H1 (cell line): Measurements from ENCODE around the gene NR3C1. TPM values are rescaled to one million over a fixed set of nuclear protein-coding genes. Genes with fewer than 3 reads are reported as not detected.

Source experiments
- ASH2L ChIP-seq: fragments of 200-600, 300-600 bp; sonication (generic); IDR thresholded peaks from one replicate; pipeline ENCODE4 v1.7.1; 2017; ENCODE audit warnings: low read length
- CHD7 ChIP-seq: fragments of 300-600 bp; sonication (generic); IDR thresholded peaks from 2 replicates; pipeline ENCODE4 v1.7.1; 2012; ENCODE audit warnings: low read length, moderate library complexity, mild to moderate bottlenecking, inconsistent platforms; ENCODE audit not compliant: insufficient replicate concordance
- CTBP2 ChIP-seq: IDR thresholded peaks from 2 replicates; pipeline ENCODE4 v1.7.0; 2011; ENCODE audit warnings: borderline replicate concordance, mild to moderate bottlenecking, moderate library complexity, mixed read lengths, low read length; ENCODE audit not compliant: insufficient read depth, insufficient read length
- NANOG ChIP-seq: IDR thresholded peaks from 2 replicates; pipeline ENCODE4 v1.6.1; 2011; ENCODE audit warnings: low read length, low read depth, mild to moderate bottlenecking, inconsistent platforms; ENCODE audit not compliant: insufficient read depth, poor library complexity, severe bottlenecking
- RFX5 ChIP-seq: IDR thresholded peaks from 2 replicates; pipeline ENCODE4 v1.6.1; 2011; ENCODE audit warnings: low read depth, low read length, improper control_type of control experiment, borderline replicate concordance
- SP1 ChIP-seq: IDR thresholded peaks from 2 replicates; pipeline ENCODE4 v1.6.1; 2011; ENCODE audit warnings: low read depth, low read length
- YY1 ChIP-seq: IDR thresholded peaks from 2 replicates; pipeline ENCODE4 v1.6.1; 2011; ENCODE audit warnings: low read depth, mild to moderate bottlenecking, low read length
- polyA plus RNA-seq, 7 experiments: library from polyadenylated mRNA; depleted of rRNA in 3 of 7; stranded (reverse) in 5 of 7; unstranded in 2 of 7; fragments of >200 nt in 5 of 7; fragments of 200-250 nt in 2 of 7; gene quantifications; 1 replicate in 5 of 7; 2 replicates in 1 of 7; 4 replicates in 1 of 7; pipeline versions ENCODE4 v1.2.1 to v1.2.3, GENCODE V29; 2011 to 2013; ENCODE audit warnings: missing spikeins in 2 of 7, mixed read lengths in 2 of 7
- total RNA-seq: library from RNA; stranded (reverse); fragmentation: NEBNext Ultra II Directional; extraction: Animal tissue kit (Norgen Biotek cat#: 25700); gene quantifications from 2 replicates; pipeline ENCODE4 v1.2.1, GENCODE V29; 2021

Gene NR3C1
- total and polyA plus RNA-seq, 2 of the 8 experiments (the other 6 are each of a cell fraction or from before 2014, with no cell fraction given) = 1.7 to 5.4 TPM

DNA sequence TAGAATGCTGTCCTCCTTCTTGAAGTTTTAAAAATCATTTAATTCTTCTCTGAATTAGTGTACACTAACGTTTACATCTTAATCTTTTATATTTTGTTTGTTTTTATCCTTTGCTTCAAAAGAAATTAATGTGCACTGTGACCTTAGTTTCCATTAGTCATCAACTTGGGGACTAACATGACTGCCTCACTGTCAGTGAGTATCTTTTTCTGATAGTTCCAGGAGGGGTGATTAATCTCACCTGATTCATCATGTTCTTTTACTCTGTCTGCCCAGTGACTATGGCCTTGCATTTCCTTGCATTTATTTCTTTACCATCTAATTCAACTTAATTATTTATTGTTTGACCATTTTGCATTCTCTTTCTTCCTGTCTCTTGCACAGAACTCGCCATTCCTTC is 33.4 kb upstream of the NR3C1 start (continued):
- no peak for TF ChIP-seq CHD7
- TF ChIP-seq ASH2L = no peak
- no peak for TF ChIP-seq RFX5
- no peak for TF ChIP-seq CTBP2
- TF ChIP-seq SP1 = no peak
- TF ChIP-seq YY1 = no peak
- no peak for TF ChIP-seq NANOG
